ENCODE measurements around the gene DNAH11. TPM values are rescaled to one million over a fixed set of nuclear protein-coding genes. Genes with fewer than 3 reads are reported as not detected.
"Not testable (repeated sequence)": the region's sequence is repeated elsewhere in the genome, so short reads cannot be mapped to it uniquely, and the experiment has no call there.

Gene DNAH11
- 1 to 10 TPM in 1 of 10 donors, under 1 TPM in 9; 0.26 to 1.2 (median 0.79) TPM for polyA plus RNA-seq (ENCODE audit: insufficient read length in 10 of 10)
- long read RNA-seq, donor 1, result 0 reads
- long read RNA-seq, donor 2, result 0 reads
- long read RNA-seq, donor 3, result 0 reads
- long read RNA-seq, donor 4, result 0 reads
- long read RNA-seq, donor 5, partial matches to known transcripts, result 5 of 5 reads
- long read RNA-seq, donor 5, other reads (novel, unspliced or antisense), result 0 of 5 reads
- long read RNA-seq, donor 6, result 0 reads
- long read RNA-seq, donor 7, result 0 reads
- long read RNA-seq, donor 8, result 0 reads
- long read RNA-seq, donor 9, result 0 reads

GRCh38 chr7:21542891-21543527 lies at the start of gene DNAH11:
DNAH11 (plus strand) TSS chr7:21543039; CDS start chr7:21543246, 207 bp downstream.
- peak in 2 of 3 donors; percentile 16 to 52 for DNase-seq

GRCh38 chr7:21495731-21496130 lies 47.1 kb upstream of the DNAH11 start:
- DNase-seq, result no peak

GRCh38 chr7:21497072-21497471 lies 45.8 kb upstream of the DNAH11 start:
- DNase-seq, result no peak

- DNase-seq, result peak in 1 of 3 donors; percentile 41
Observed at GRCh38 chr7:21500117-21500832, 42.6 kb upstream of the DNAH11 start.

GRCh38 chr7:21504021-21504420 lies 38.8 kb upstream of the DNAH11 start:
- no peak for DNase-seq

- peak in 1 of 3 donors; percentile 10 for DNase-seq
Observed at GRCh38 chr7:21507627-21508343, 35.1 kb upstream of the DNAH11 start.

GRCh38 chr7:21508538-21508937 lies 34.3 kb upstream of the DNAH11 start:
- DNase-seq, result no peak

- no peak for DNase-seq
Observed at GRCh38 chr7:21514062-21514461, 28.8 kb upstream of the DNAH11 start.

- DNase-seq, result no peak
Observed at GRCh38 chr7:21524680-21525079, 18.2 kb upstream of the DNAH11 start.

- no peak for DNase-seq
Observed at GRCh38 chr7:21526007-21526406, 16.8 kb upstream of the DNAH11 start.

GRCh38 chr7:21526448-21526847 lies 16.4 kb upstream of the DNAH11 start:
- DNase-seq, result no peak

GRCh38 chr7:21532485-21532884 lies 10.4 kb upstream of the DNAH11 start:
- not testable (repeated sequence) for DNase-seq

- not testable (repeated sequence) for DNase-seq
Observed at GRCh38 chr7:21533646-21534045, 9.2 kb upstream of the DNAH11 start.

- DNase-seq, result not testable (repeated sequence)
Observed at GRCh38 chr7:21536445-21537118, 6.3 kb upstream of the DNAH11 start.

GRCh38 chr7:21538936-21539495 lies 3.8 kb upstream of the DNAH11 start:
- no peak for DNase-seq

- peak in 2 of 3 donors; percentile 15 to 25 for DNase-seq
Observed at GRCh38 chr7:21543528-21544302, 876 bp downstream of the DNAH11 start.

- DNase-seq, result no peak
Observed at GRCh38 chr7:21544303-21544656, 1.4 kb downstream of the DNAH11 start.

GRCh38 chr7:21544715-21545114 lies 1.9 kb downstream of the DNAH11 start:
- DNase-seq, result peak in 2 of 3 donors; percentile 5 to 22

GRCh38 chr7:21547501-21547900 lies 4.7 kb downstream of the DNAH11 start:
- DNase-seq, result no peak

- no peak for DNase-seq
Observed at GRCh38 chr7:21548491-21548890, 5.7 kb downstream of the DNAH11 start.

Data from muscle of back (tissue), 13 donors.